ENCODE data around the gene QRFPR. TPM values are rescaled to one million over a fixed set of nuclear protein-coding genes. Genes with fewer than 3 reads are reported as not detected.

Gene QRFPR
- total RNA-seq, 1 donor from 2014 or later = not detected

DNA sequence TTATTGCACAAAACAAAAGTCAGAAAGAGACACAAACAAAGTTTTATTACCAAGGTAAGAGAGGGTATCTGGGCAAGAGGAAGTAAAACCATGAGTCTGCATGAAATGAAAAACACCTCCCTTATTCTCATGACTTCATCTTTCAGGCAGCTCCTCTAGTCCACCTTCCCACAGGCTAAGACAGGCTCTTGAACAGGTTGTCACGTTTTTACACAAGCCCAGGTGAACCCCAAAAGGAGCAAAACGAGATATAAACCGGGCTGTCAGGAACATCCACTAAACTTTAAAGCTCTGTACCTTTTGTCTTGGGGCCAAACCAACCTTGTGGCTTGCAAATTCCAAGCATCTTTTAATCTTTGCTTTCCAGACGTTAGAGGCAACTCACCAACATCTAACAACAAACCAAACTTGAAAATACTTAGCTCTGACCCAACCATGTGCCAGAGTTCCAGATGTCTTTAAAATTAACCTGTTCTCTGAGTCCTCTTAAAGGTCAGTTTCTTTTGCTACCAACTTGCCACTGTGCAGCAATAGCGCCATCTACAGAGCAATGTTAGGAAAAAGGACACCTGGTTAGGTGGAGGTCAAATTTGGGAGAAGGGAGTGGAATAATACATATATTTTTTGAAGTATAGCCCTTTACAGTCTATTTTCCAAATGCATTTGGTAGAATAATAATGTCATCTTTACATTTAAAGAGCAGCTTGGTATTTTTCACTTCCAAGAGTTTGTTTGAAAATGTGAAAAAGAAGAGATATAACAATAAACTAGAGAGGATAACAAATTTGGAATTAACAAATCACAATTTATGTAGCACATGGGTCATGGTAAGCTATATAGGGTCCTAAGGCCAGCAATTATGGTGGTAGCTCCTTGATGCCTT lies 73.1 kb downstream of the QRFPR start:
- TF ChIP-seq, protein P1, sequence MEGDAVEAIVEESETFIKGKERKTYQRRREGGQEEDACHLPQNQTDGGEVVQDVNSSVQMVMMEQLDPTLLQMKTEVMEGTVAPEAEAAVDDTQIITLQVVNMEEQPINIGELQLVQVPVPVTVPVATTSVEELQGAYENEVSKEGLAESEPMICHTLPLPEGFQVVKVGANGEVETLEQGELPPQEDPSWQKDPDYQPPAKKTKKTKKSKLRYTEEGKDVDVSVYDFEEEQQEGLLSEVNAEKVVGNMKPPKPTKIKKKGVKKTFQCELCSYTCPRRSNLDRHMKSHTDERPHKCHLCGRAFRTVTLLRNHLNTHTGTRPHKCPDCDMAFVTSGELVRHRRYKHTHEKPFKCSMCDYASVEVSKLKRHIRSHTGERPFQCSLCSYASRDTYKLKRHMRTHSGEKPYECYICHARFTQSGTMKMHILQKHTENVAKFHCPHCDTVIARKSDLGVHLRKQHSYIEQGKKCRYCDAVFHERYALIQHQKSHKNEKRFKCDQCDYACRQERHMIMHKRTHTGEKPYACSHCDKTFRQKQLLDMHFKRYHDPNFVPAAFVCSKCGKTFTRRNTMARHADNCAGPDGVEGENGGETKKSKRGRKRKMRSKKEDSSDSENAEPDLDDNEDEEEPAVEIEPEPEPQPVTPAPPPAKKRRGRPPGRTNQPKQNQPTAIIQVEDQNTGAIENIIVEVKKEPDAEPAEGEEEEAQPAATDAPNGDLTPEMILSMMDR (IDR thresholded peaks at IDR 0.05; ENCODE audit: unreplicated experiment) = peak; percentile 38
- H3K36me3 Mint-ChIP-seq = no peaks in the 10 kb centered on the region
- H3K27ac Mint-ChIP-seq = no peak overlapping the region
- H3K9me3 Mint-ChIP-seq = peaks cover 4% of the 10 kb centered on the region
- H3K4me3 Mint-ChIP-seq = no peak overlapping the region
- H3K27me3 Mint-ChIP-seq (ENCODE audit: low read depth) = no peaks in the 10 kb centered on the region
- peaks cover 9% of the 10 kb centered on the region for H3K4me1 Mint-ChIP-seq
- no peak for DNase-seq (ENCODE audit: low spot score in 2 of 2, unreplicated experiment in 2 of 2)

DNA sequence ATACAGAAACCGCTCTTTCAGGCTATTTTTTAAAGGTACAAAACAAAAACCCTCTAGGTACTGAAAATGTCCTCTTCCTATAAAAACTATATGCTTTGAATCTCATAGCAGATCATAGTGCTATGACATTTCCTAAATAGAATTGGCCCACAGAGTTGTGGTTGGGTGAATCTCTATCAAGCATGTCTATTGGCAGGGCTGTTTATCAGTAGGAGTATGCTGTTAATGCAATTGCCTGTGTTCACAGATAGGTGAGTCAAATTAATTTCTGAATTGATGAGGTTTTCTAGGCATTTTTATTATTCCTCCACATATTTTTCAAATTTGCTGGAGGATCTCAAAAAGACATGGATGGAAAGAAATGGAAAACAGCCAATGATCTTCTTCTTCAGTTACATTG lies 73.9 kb downstream of the QRFPR start:
- no peak for DNase-seq (ENCODE audit: low spot score in 2 of 2, unreplicated experiment in 2 of 2)
- Mint-ChIP-seq H3K4me3 (no peak overlapping the region), H3K36me3 (no peaks in the 10 kb centered on the region), H3K27me3 (ENCODE audit: low read depth) (peaks cover 3% of the 10 kb centered on the region), H3K27ac (no peak overlapping the region), H3K4me1 (peaks cover 9% of the 10 kb centered on the region), H3K9me3 (peaks cover 4% of the 10 kb centered on the region)
- TF ChIP-seq, protein P1 (IDR thresholded peaks at IDR 0.05; ENCODE audit: unreplicated experiment) = no peak

DNA sequence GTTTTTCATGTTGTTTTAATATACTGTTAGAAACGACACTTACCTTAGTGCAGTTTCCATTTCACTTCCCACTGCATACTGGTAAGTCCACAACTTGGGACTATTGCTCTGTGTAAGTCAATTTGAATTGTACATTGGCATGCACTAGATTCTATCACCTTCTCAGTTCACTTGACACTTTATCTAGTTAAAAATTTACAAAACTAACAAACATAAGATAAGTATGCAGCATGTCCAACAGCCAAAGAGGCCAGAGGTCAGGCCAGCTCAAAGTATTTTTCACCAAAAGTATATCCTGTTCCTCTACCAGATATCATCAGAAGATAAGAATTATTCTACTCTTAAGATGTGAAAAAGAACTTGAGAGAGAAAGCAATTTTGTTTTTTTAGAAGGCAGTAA lies 75.9 kb downstream of the QRFPR start:
- H3K4me1 Mint-ChIP-seq = peaks cover 9% of the 10 kb centered on the region
- TF ChIP-seq, protein P1 (IDR thresholded peaks at IDR 0.05; ENCODE audit: unreplicated experiment) = no peak
- no peak overlapping the region for H3K4me3 Mint-ChIP-seq
- no peaks in the 10 kb centered on the region for H3K9me3 Mint-ChIP-seq
- no peak overlapping the region for H3K27ac Mint-ChIP-seq
- no peak for DNase-seq (ENCODE audit: low spot score in 2 of 2, unreplicated experiment in 2 of 2)
- peaks cover 4% of the 10 kb centered on the region for H3K27me3 Mint-ChIP-seq (ENCODE audit: low read depth)
- no peaks in the 10 kb centered on the region for H3K36me3 Mint-ChIP-seq

DNA sequence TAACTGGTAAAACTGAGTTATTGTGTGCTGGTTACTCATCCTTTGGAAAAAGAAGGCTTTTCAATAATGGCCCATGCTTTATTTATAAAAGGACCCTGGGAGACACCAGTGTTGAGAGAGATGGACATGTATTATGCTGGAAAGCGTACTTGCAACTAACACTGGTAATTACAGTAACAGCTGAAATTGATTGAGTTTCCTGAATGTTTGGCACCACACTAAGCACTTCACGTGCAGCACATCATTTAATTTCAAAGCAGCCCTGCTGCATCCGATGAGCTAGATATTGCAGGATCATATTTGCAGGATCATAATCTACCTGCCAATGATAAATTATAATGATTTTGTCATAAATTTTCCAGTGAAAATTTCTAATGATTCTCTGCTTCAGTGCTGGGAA lies 81.5 kb downstream of the QRFPR start:
- TF ChIP-seq, protein P1 (IDR thresholded peaks at IDR 0.05; ENCODE audit: unreplicated experiment) = no peak
- no peak overlapping the region for H3K4me3 Mint-ChIP-seq
- no peak overlapping the region for H3K27ac Mint-ChIP-seq
- peaks cover 4% of the 10 kb centered on the region for H3K27me3 Mint-ChIP-seq (ENCODE audit: low read depth)
- H3K9me3 Mint-ChIP-seq = no peaks in the 10 kb centered on the region
- no peaks in the 10 kb centered on the region for H3K36me3 Mint-ChIP-seq
- DNase-seq (ENCODE audit: low spot score in 2 of 2, unreplicated experiment in 2 of 2) = no peak
- H3K4me1 Mint-ChIP-seq = no peaks in the 10 kb centered on the region

DNA sequence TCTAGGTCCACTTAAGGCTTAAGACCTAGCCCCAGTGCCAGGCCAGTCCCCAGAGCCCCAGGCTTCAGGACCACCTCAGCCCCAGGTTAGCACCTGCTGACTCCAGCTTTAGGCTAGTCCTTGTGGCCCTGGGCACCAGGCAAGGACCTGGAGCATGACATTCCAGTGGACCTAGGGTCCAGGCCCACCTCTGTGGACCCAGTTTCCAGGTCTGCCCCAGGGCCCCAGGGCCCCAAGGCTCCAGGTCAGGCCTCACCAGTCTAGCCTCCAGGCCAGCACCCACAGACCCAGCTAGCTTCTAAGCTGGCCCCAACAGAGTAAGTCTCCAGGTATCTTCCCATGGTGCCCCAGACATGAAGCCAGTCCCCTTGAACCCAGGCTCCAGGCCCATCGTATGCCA lies 97.5 kb downstream of the QRFPR start:
- Mint-ChIP-seq H3K36me3 (no peaks in the 10 kb centered on the region), H3K27me3 (ENCODE audit: low read depth) (no peaks in the 10 kb centered on the region), H3K4me3 (no peak overlapping the region), H3K4me1 (peaks cover 8% of the 10 kb centered on the region), H3K27ac (no peak overlapping the region), H3K9me3 (peaks cover 26% of the 10 kb centered on the region)
- no peak for DNase-seq (ENCODE audit: low spot score in 2 of 2, unreplicated experiment in 2 of 2)
- TF ChIP-seq, protein P1 (IDR thresholded peaks at IDR 0.05; ENCODE audit: unreplicated experiment) = no peak

Data from mesothelial cell of epicardium (in vitro differentiated cells).